T-helper 9 cell (primary cell): ENCODE data around the gene SLC3A2.
A peak's percentile ranks its signal among the peaks of the same experiment; 100 is the strongest.
"Not testable (repeated sequence)": the region's sequence is repeated elsewhere in the genome, so short reads cannot be mapped to it uniquely, and the experiment has no call there.

ENCODE experiments used
- DNase-seq: peaks from one replicate; pipeline ENCODE4 v3.0.0-alpha.2; 2020
- total RNA-seq, 2 donors: gene quantifications; one replicate each; lab custom pipeline; 2026; lab: John Stamatoyannopoulos, UW

The SLC3A2 gene
- total RNA-seq = 333 to 372 reads per million in 2 donors

DNA sequence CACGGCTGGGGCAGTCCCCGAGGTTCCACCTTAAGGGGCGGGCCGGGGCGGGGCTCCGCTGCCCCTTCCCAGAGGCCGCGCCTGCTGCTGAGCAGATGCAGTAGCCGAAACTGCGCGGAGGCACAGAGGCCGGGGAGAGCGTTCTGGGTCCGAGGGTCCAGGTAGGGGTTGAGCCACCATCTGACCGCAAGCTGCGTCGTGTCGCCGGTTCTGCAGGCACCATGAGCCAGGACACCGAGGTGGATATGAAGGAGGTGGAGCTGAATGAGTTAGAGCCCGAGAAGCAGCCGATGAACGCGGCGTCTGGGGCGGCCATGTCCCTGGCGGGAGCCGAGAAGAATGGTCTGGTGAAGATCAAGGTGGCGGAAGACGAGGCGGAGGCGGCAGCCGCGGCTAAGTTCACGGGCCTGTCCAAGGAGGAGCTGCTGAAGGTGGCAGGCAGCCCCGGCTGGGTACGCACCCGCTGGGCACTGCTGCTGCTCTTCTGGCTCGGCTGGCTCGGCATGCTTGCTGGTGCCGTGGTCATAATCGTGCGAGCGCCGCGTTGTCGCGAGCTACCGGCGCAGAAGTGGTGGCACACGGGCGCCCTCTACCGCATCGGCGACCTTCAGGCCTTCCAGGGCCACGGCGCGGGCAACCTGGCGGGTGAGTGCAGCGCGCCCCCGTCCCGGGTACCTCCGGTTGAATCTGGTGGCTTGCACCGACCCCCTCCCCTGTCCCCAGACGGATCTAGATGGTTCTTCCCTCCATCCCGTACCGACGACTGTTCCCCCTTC is at the start of gene SLC3A2:
Gene SLC3A2 (plus strand): TSS at position 94 of the 776 bp plus-strand sequence. CDS start 128 bp downstream, at position 222.
- peak; percentile 77 for DNase-seq

DNA sequence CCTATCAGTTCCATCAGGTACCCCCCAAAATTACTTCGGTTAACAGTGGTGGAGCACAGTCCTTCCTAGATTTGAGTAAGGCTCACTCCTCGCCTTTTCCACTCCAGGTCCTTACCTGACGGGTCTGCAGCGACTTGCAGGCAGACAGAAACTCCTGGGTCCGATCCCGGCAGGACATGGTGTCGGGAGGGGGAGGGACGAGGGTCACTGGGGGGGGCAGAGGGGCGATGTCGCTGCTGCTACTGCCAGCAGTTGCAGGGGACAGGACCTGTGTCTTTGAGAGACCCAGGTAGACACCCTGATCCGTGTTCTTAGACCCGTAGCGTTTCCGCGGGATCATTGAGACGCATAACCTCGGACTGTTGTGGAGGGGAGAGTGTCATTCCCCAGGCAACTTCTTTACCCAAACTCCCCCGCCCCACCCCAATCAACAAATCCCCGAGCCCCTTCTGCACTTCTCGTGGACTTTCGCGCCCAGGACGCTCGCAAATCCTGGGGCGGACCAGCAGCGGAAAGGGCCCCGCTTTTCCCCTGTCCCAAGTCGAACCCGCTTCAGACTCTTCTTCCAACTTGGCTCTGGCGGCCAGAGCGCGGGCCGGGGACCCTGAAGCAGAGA is 49.7 kb upstream of the SLC3A2 start:
- DNase-seq = no peak

DNA sequence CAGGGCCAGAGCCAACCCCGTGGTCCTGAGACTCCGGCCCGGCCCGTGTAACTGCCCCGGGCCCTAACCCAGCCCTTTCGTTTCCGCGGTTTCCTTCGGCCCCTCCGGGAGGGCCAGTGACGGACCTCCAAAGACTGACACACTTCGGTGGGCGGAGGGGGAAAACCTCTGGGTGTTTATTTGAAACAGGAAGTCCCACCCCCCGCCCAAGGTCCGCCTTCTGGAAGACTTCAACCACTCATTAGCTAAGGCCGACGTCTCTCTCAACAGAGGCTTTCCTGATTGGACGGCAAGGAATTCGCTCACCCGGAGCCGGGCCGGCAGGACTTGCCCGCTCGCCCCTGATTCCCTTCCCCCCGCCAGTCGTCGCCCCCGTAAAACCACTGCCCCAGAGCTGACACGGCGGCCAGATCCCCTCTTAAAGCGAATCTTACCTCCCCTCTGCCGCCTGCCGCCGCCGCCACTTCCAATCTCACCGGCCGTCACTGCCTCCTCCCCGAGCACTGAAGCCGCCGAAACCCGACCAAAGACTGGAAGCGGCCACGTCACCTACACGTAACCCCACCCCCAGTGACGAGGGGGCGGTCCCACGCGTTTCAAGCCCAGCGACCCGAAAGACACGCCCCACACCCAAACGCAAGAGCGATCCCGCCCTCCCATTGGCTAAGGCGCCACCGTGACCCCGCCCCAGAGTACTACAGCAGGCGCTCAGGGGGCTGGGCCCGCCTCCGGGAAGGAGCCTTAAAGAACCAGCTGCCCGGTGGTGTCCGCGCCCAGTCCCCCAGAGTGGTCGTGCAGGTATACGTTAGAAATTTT is 49.0 kb upstream of the SLC3A2 start, which contains the start of gene STX5:
Gene STX5 (minus strand): TSS at position 532 of the 816 bp plus-strand sequence. CDS start 808 bp downstream, outside the sequence.
- DNase-seq = peak; percentile 99

DNA sequence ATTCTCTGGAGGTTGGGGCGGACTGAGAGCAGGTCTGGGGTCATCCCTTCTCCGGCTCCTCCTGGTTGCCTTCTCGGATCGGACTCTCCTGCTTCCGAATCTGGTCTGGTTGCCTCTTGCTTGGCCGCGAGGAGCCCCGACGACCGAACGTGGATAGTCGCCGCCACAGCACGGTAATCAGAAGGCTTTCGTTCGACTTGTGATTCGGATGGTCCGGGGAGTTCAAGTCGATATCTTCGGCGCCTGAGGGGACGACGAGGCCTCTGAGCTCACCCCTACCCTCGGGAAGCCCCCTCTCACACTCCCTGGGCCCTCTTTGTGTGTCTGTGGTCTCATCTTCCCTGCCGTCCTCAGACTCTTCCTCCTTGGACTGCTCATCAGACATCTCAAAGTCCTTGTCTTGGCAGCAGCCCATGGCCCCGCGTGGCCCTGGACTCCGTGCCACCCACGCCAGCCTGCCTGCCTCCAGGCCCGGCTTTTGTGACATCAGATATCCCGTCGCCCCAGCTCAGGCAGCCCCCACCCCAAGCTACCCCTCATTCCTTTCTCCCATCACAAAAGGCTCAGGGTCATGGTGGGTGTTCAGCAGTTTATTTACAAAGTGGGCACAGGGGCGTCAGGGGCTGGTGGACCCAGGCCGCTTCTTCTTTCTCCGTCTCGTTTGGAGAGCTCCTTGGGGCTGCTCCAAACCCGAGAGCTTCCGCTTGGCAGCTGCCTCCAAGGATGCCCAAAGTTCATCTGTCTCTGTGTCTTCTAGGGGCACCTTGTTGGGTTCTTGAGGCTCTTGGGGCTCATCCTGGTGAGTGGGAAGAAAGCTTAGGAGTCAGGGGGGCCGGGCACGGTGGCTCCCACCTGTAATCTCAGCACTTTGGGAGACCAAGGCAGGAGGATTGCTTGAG is 48.1 kb upstream of the SLC3A2 start, which contains the start of gene TEX54:
Gene TEX54 (minus strand): TSS at position 506 of the 899 bp plus-strand sequence.
- no peak for DNase-seq

DNA sequence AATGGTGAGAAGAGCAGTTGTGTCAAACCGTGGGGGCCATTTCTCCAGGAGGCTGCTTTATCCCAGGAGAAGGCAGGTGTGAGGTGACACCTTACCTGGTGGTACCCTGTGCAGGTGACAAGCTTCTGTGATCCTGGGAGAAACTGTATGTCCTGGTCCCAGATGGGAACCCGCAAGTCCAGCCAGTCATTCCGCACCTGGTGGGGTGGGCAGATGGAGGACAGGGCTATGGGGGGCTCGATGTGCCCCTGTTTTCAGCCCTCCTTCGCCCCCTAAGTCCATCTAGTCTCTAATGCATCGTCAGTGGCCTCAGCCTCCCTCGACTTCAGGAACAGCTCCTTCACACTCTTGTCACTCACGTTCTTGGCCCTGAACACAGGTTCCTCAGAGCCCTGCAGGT is 45.4 kb upstream of the SLC3A2 start:
- DNase-seq = no peak

DNA sequence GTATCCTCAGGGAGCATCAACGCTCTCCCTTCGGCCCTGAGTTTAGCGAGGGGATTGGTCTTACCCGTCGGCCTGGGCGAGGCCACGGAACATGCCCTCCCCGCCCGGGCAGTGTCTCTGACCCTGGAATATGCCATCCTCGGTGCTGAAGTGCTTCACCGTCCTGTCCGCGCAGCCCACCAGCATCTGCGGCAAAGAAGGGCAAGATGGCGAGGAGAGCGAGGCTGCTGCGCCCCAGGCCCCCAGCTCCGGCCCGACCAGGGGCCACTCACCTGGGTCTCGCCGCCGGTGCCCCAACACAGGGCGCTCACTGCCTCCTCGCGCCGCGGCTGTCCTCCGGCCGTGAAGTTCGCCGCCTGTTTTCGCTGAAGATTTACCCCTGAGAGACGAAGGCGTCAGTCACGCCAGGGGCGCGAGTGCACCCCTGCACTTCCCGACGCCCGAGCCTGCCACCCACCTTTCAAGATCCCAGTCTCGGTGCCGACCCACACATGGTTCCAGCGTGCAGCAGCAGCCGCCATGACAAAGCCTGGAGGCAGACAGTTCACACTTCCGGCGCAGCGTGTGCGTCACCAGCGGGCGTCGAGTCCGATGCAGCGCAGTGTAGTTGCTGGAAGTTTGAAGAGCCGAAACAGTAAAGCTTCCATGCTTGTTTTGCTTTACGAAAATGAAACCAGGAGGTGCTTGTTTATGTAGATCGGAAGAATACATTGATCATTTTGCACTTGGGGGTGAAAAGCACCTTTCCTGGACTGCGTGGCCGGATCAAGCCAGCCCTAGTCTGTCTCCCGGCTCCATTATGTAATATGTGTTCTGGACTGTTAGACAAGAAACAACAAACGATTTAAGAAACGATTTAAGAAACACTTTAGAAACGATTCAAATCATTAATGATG is 41.4 kb upstream of the SLC3A2 start, which contains the start of gene WDR74:
Gene WDR74 (minus strand): TSS at position 541 of the 896 bp plus-strand sequence. CDS start 20 bp downstream, at position 521.
- DNase-seq = peak; percentile 86

DNA sequence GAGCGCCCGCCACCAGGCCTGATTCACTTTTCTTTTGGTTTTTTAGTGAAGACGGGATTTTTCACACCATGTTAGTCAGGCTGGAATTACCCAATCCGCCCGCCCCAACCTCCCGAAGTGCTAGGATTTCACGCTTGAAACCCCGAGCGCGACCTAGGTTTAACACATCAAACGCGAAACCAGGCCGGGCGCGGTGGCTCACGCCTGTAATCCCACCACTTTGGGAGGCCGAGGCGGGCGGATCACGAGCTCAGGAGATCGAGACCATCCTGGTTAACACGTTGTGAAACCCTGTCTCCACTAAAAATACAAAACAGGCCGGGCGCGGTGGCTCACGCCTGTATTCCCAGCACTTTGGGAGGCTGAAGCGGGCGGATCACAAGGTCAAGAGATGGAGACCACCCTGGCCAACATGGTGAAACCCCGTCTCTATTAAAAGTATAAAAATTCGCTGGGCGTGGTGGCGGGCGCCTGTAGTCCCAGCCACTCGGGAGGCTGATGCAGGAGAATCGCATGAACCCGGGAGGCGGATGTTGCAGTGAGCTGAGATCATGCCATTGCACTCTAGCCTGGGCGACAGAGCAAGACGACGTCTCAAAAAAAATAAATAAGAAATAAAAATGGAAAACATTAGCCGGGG is 39.9 kb upstream of the SLC3A2 start:
- peak; percentile 72 for DNase-seq

DNA sequence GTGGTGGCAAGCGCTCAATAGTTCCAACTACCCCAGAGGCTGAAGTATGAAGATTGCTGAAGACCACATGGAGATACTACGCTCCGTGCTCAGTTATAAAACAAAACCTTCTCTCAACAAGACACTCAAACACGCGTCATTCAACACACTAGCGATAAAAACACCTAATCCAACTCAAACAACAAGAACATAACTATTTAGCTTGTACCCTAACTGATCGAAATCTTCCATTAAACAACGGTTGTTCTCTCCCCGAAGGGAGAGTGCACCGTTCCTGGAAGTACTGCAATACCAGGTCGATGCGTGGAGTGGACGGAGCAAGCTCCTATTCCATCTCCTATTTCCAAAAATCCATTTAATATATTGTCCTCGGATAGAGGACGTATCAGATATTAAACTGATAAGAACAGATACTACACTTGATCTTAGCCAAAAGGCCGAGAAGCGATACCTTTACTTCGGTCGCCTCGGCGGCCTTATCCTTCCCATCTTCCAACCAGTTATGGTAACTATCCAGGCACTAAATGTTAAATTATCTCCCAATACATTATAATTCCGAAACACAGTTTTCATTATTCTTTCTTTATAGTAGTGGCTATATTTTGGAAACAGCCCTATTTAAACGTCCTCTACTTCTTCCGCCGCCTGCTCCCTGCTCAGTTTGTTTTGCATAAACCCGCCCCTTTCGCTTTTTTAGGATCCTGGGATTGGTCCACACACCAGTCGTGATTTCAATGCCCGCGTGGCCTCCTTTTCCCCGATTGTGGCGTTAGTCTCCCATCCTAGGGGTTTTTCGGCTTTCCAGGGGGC is 39.1 kb upstream of the SLC3A2 start:
- peak; percentile 67 for DNase-seq

DNA sequence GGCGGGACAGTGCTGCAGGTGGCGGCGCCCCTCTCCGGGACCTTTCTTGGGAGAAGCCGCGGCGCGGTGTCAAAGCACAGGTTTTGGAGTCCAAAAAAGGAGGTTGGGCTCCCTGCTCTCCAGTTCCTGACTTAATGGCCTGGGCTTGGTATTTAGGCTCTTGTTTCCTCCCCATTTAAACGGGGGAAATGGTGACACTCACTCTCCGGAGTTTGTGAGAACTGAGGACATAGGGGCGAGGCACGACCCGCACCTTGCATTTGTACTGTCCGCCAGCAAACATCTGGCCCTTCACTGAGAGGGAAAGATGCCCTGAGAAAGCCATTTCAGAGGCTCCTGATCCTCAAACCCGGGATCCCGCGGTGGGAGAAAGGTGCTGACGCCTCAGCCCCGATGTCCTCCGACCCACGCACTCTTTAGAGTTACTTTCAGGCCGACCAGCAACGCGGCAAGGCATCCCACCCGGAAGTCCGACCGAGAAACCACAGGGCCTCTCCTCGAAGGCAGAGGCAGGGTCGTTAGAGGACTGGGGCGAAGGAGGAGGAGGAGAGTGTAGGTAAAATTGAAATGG is 38.4 kb upstream of the SLC3A2 start:
- DNase-seq = peak; percentile 18

DNA sequence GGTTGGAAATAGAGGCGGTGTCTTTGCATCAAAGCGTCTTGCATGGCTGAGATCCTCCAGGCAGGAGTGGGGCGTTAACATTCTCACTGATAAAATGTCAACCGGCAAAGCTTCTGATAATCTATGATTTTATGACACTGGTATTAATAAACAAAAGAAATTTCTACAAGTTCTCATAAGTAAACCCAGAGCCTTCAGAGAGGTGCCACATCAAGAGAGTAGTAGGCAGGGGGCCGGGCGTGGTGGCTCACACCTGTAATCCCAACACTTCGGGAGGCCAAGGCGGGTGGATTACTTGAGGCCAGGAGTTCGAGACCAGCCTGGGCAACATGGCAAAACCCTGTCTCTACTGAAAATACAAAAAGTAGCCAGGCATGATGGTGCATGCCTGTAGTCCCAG is 37.8 kb upstream of the SLC3A2 start:
- not testable (repeated sequence) for DNase-seq

DNA sequence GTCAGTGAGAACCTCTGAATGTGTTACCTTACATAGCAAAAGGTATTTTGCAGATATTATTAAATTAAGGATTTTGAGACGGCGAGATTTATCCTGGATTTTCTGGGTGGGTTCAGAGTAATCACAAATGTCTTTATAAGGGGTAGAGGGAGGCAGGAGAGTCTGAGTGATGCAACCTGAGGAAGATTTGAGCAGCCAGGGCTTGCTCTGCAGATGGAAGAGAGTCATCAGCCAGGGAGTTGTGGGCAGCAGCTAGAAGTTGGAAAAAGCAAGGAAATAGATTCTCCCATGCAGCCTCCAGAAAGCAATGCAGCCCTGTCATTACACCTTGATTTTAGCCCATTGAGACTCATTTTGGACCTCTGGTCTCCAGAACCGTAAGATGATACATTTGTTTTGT is 37.2 kb upstream of the SLC3A2 start:
- DNase-seq = no peak

DNA sequence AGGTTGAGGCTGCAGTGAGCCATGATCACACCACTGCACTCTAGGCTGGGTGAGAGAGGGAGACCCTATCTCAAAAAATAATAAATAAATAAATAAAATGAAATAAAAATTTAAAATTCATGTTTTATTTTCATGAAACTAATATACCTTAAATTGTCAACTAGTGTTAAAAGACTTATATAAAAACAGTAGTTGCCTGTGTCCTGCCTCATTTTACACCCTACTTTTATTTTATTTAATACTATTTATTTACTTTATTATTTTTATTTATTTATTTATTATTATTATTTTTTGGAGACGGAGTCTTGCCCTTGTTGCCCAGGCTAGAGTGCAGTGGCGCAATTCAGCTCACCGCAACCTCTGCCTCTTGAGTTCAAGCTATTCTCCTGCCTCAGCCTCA is 36.5 kb upstream of the SLC3A2 start:
- DNase-seq = no peak

DNA sequence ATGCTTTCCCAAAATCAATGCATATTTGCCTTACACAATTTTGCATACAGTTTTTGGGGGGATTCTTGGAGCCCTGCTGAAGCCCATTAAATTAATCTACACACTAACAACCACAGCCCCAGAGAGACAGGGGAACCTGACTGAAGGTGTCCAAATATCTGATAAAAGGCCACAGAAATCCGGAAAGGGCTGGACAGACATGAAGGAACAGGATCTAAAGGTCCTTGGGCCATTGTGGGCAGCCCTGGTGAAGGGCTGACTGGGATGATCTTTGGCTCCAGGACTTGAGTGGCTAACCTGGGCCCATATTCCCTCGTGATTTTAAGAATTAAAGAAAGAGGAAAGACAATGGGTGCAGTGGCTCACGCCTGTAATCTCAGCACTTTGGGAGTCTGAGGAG is 34.5 kb upstream of the SLC3A2 start:
- no peak for DNase-seq

DNA sequence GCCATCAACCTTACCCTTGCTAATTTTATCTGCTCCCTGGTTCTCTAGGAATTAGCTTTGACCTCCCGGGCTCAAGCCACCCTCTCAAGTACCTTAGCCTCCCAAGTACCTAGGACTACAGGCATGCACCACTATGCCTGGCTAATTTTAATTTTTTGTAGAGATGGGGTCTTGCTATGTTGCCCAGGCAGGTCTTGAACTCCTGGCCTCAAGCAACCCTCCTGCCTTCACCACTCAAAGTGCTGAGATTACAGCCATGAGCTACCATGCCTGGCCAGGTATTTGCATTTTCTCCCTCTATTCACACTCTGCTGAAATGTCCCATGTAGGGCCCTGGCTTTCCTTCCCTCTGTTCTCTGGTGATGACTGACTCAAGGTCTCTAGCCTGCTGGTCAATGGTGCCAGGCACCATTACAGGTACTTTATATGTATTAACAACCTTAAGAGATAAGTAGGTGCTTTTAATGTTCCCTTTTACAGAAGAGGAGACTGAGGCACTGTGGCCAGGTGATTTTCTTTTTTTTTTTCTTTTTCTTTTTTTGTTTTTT is 32.9 kb upstream of the SLC3A2 start:
- no peak for DNase-seq

DNA sequence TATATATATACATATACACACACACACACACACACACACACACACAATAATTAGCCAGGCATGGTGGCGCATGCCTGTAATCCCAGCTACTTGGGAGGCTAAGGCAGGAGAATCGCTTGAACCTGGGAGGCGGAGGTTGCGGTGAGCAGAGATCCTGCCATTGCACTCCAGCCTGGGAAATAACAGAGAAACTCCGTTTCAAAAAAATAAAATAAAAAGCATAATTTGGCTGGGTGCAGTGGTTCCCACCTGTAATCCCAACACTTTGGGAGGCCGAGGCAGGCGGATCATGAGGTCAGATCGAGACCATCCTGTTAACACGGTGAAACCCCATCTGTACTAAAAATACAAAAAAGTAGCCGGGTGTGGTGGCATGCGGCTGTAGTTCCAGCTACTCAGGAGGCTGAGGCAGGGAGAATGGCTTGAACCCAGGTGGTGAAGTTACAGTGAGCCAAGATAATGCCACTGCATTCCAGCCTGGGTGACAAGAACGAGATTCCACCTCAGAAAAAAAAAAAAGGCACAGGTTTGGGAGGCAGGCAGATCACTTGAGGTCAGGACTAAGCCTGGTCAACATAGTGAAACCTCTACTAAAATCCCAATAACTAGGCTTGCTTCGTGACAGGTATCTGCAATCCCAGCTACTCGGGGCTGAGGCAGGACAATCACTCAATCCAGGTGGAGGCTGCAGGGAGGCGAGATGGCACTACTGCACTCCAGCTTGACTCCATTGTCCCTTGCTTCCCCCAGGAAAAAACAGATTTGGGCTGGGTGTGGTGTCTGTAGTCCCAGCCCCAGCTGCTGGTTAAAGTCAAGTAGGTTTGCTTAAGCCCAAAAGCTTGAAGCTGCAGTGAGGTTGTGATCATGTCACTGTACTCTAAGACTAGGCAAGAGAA is 29.5 kb upstream of the SLC3A2 start:
- no peak for DNase-seq

DNA sequence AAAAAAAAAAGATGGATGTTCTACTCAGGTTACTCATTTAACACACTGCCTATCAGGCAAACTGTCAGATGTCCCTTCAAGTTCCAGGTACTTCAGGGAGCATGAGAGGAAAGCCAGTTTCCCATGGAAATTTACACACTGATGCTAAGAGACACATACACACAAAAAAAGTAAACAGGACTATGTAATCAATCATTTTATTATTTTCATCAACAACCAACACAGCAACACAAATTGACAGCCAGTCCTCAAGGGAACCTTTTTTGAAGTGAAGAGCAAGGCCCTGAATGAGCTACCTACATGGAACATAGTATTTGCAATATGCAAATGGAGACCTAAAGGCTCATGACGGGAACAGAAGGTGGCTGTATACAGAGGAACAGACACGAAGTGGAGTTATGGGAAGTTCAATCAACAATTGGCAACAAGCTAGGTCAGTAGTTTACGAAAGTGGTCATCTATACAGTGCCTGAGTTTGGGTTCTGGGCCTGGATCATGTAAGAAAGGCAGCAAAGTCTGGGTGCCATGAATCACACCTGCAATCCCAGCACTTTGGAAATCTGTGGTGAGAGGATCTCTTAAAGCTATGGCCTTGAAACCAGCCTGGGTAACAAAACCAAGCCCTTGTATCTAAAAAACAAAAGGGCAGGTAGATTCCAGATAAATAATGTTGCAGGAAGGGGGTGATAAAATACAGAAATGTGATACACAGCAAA is 28.7 kb upstream of the SLC3A2 start:
- no peak for DNase-seq
